ENCODE results near the gene TMEM39B. TPM values are rescaled to one million over a fixed set of nuclear protein-coding genes. Genes with fewer than 3 reads are reported as not detected.

Gene TMEM39B
- total and polyA plus RNA-seq, 2 of the 4 experiments (the other 2 are of a cell fraction) = 6.5 to 28.7 TPM

DNA sequence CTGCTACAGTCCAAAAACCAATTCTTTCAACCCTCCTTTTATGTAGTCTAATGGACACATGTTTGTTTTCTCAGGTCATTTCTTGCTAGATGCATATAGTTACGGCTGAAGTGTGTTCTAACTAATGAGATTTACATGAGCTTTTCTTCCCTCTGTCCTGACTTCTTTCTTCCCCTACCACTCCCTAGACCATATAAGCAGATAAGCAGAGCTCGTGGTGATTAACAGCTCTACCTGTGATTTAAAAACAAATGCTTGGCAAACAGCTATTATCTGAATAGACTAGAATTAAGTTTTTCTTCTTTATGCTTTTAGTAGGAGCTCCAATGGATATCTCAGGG is 40.5 kb upstream of the TMEM39B start:
- TF ChIP-seq MAFK (IDR thresholded peaks at IDR 0.05; ENCODE audit: low read depth, low read length) (no peak), RFX5 (IDR thresholded peaks at IDR 0.05; ENCODE audit: low read depth, low read length) (no peak), MAZ (IDR thresholded peaks at IDR 0.05; ENCODE audit: borderline replicate concordance, low read depth, low read length) (no peak), NFE2L2 (IDR thresholded peaks at IDR 0.05; ENCODE audit: low read depth, low read length) (no peak), SMC3 (IDR thresholded peaks at IDR 0.05; ENCODE audit: low read depth, low read length) (no peak), MXI1 (IDR thresholded peaks at IDR 0.05; ENCODE audit: borderline replicate concordance, low read depth, low read length) (no peak), POLR2A (IDR thresholded peaks at IDR 0.05; ENCODE audit: low read depth, low read length) (no peak), RCOR1 (IDR thresholded peaks at IDR 0.05; ENCODE audit: insufficient replicate concordance, low read length) (no peak), RAD21 (IDR thresholded peaks at IDR 0.05; ENCODE audit: low read length) (no peak), CHD1 (IDR thresholded peaks at IDR 0.05; ENCODE audit: low read depth, low read length) (no peak), BHLHE40 (IDR thresholded peaks at IDR 0.05; ENCODE audit: low read depth, low read length) (no peak), FOS (IDR thresholded peaks at IDR 0.05; ENCODE audit: low read depth, low read length) (no peak), CEBPB (IDR thresholded peaks at IDR 0.05; ENCODE audit: low read depth, low read length) (no peak)
- TF ChIP-seq, protein P1, sequence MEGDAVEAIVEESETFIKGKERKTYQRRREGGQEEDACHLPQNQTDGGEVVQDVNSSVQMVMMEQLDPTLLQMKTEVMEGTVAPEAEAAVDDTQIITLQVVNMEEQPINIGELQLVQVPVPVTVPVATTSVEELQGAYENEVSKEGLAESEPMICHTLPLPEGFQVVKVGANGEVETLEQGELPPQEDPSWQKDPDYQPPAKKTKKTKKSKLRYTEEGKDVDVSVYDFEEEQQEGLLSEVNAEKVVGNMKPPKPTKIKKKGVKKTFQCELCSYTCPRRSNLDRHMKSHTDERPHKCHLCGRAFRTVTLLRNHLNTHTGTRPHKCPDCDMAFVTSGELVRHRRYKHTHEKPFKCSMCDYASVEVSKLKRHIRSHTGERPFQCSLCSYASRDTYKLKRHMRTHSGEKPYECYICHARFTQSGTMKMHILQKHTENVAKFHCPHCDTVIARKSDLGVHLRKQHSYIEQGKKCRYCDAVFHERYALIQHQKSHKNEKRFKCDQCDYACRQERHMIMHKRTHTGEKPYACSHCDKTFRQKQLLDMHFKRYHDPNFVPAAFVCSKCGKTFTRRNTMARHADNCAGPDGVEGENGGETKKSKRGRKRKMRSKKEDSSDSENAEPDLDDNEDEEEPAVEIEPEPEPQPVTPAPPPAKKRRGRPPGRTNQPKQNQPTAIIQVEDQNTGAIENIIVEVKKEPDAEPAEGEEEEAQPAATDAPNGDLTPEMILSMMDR (conservative IDR thresholded peaks at IDR 0.05; ENCODE audit: low read depth, low read length) = no peak
- TF ChIP-seq, protein P2, sequence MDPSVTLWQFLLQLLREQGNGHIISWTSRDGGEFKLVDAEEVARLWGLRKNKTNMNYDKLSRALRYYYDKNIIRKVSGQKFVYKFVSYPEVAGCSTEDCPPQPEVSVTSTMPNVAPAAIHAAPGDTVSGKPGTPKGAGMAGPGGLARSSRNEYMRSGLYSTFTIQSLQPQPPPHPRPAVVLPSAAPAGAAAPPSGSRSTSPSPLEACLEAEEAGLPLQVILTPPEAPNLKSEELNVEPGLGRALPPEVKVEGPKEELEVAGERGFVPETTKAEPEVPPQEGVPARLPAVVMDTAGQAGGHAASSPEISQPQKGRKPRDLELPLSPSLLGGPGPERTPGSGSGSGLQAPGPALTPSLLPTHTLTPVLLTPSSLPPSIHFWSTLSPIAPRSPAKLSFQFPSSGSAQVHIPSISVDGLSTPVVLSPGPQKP (IDR thresholded peaks at IDR 0.05; ENCODE audit: borderline replicate concordance, low read depth, low read length) = no peak
- TF ChIP-seq, protein P3, sequence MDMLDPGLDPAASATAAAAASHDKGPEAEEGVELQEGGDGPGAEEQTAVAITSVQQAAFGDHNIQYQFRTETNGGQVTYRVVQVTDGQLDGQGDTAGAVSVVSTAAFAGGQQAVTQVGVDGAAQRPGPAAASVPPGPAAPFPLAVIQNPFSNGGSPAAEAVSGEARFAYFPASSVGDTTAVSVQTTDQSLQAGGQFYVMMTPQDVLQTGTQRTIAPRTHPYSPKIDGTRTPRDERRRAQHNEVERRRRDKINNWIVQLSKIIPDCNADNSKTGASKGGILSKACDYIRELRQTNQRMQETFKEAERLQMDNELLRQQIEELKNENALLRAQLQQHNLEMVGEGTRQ (IDR thresholded peaks at IDR 0.05; ENCODE audit: low read depth, low read length) = no peak
- dilution Hi-C loops (cut with HindIII; ENCODE audit: low sequenced_read_pairs, unreplicated experiment) = no loop called here
- no CpG with 5 or more reads among the region's 2 CpGs for whole genome bisulfite sequencing, 2 experiments (ENCODE audit: extremely low coverage in 2 of 2, insufficient read length in 1 of 2)

More for the DNA sequence above, 40.5 kb upstream of the TMEM39B start:
- H2BK15ac ChIP-seq (ENCODE audit: low read depth, low read length) = no peak overlapping the region
- no peak overlapping the region for H3K4me3 ChIP-seq (ENCODE audit: insufficient read depth, low read depth, low read length)
- peaks cover 93% of the 10 kb centered on the region for H4K20me1 ChIP-seq (ENCODE audit: insufficient read depth, low read length)
- no peak for ATAC-seq (ENCODE audit: low read depth)
- H3K27ac ChIP-seq (ENCODE audit: insufficient read depth, low read length) = no peak overlapping the region
- H4K5ac ChIP-seq (ENCODE audit: low read depth, low read length) = no peak overlapping the region
- no peak overlapping the region for H2AK5ac ChIP-seq (ENCODE audit: low read depth, low read length)
- H2BK5ac ChIP-seq (ENCODE audit: low read depth, low read length, poor library complexity, severe bottlenecking) = peak overlapping the region; percentile 54
- H2BK120ac ChIP-seq (ENCODE audit: low read depth, low read length) = no peak overlapping the region
- peaks cover 24% of the 10 kb centered on the region for H3K36me3 ChIP-seq (ENCODE audit: control insufficient read depth, insufficient read depth, low read length)
- no peaks in the 10 kb centered on the region for H3K27me3 ChIP-seq (ENCODE audit: control insufficient read depth, insufficient read depth, low read length)
- no peak overlapping the region for H3K14ac ChIP-seq (replicated peaks; ENCODE audit: low read depth, low read length)
- H3K79me1 ChIP-seq (ENCODE audit: low read depth in 1 of 2, low read length in 2 of 2) = peaks cover 21 to 62% of the 10 kb centered on the region in 2 experiments
- no peak overlapping the region for H4K8ac ChIP-seq (ENCODE audit: low read depth in 2 of 2, low read length in 2 of 2)
- intact Hi-C loops (cut with micrococcal nuclease) (no loop called here), in situ Hi-C loops (cut with MboI; ENCODE audit: low sequenced_read_pairs) (no loop called here)
- H3K9me1 ChIP-seq (ENCODE audit: insufficient read depth, low read length) = peaks cover 27% of the 10 kb centered on the region
- DNase-seq = no peak
- H2AK9ac ChIP-seq (replicated peaks; ENCODE audit: low read depth, low read length, poor library complexity) = no peak overlapping the region
- H3K56ac ChIP-seq (ENCODE audit: extremely low read depth, insufficient read depth, low read length) = no peak overlapping the region
- no TSS peak for BruUV-seq (replicated peaks)
- peak overlapping the region; percentile 77; the same call in 1 of the 2 replicates for H3K4me2 ChIP-seq (ENCODE audit: low read depth, low read length)
- 0 out of 2 replicates have a peak overlapping the region, but pooled peaks have one; percentile 6 for H3K18ac ChIP-seq (ENCODE audit: low read depth, low read length)
- no peak overlapping the region for H4K91ac ChIP-seq (ENCODE audit: insufficient read depth, low read depth, low read length)
- H2BK20ac ChIP-seq (ENCODE audit: low read depth, low read length) = no peak overlapping the region
- peaks cover 9% of the 10 kb centered on the region; the same call in 1 of the 2 replicates for H3K4me1 ChIP-seq (ENCODE audit: control insufficient read depth, insufficient read depth, low read length)
- no peak overlapping the region for H3K4ac ChIP-seq (ENCODE audit: low read depth, low read length)
- H3K9ac ChIP-seq (ENCODE audit: low read depth, low read length) = peak overlapping the region; percentile 17; the same call in 1 of the 2 replicates
- peak overlapping the region; percentile 26; the same call in 1 of the 2 replicates for H3K23ac ChIP-seq (ENCODE audit: low read depth, low read length)
- CTCF ChIA-PET = interaction anchor here (1.0 kb wide), 1 partner anchor 11 kb away, joined by 5 read pairs; no protein-coding TSS in a partner anchor
- no peak overlapping the region for H2AFZ ChIP-seq (replicated peaks; ENCODE audit: low read length, poor library complexity)
- POLR2A ChIA-PET (ENCODE audit: unreplicated experiment) = no interaction called here
- H3K9me3 ChIP-seq (ENCODE audit: control insufficient read depth, insufficient read depth, low read length) = no peaks in the 10 kb centered on the region

Measured in IMR-90 (cell line).